RCC 7860 (cell line): ENCODE results near the gene TNIP1.
A peak's percentile ranks its signal among the peaks of the same experiment; 100 is the strongest.

Experiments
- DNase-seq: peaks from one replicate; pipeline ENCODE4 v3.0.0-alpha.2; 2015; ENCODE audit warnings: low spot score
- FAIRE-seq: peaks from 2 replicates; lab custom pipeline; 2012; peaks lifted over from hg19 to GRCh38; lab: Jason Lieb, UNC

Gene TNIP1

GRCh38 chr5:151106043-151106442 is 25.2 kb upstream of the TNIP1 start:
- no peak for FAIRE-seq
- DNase-seq: no peak

DNA sequence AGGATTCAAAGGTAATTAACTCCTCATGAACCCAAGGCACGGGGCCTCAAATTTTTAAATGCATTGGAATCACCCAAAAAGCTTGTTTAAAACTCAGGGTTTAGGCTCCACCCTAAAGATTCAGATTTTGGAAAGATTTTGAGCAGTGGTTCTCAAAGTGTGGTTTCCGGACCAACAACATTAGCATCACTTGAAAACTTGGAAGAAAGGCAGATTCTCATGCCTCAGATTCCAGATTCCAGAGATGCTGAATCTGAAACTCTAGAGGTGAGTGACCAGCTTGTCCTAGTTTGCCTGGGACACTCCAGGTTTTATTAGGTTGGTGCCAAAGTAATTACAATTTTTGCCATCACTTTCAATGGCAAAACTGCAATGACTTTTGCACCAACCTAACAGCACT is 24.7 kb upstream of the TNIP1 start:
- FAIRE-seq: no peak
- no peak for DNase-seq

- no peak for FAIRE-seq
Measured at GRCh38 chr5:151104795-151105194, 24.0 kb upstream of the TNIP1 start.

DNA sequence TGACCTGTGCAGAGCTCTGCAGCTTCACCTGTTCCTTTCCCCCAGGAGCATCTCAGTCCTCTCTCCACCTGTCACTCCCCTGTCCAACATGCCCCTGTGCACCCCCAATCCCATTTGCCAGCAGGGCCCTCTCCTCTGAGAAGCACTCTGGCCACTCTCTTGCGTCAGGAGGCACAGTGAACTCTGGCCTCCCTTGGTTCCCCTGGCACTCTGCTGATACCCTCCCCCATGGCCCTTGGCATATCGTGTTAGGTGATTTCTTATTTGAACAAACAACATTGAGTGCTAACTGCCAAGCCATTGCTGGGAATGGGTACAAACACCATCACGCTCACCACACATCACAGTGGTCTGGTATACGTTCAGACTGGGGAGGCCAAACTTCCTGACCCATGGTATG is 20.9 kb upstream of the TNIP1 start:
- DNase-seq (no peak), FAIRE-seq (no peak)

More at GRCh38 chr5:151104795-151105194, 24.0 kb upstream of the TNIP1 start:
- DNase-seq: no peak

DNA sequence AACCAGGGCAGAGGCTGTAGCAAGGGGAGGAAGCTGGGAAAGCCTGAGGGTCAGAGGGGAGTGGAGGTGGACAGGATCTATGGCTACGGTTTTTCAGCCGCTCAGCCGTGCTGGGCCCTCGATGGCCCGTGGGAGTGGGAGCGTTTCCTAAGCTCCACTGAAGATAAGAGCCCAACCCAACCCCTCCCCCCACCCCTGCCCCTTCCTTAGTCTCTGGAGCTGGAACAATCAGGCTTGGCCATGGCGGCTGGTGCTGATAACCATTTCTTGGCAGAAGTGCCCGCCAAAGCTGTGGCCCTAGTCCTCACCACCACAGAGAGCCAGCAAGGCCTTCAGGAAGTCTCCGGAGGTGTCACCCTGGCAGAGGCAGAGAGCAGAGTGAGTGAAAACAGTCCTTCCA is 20.3 kb upstream of the TNIP1 start:
- no peak for FAIRE-seq

DNA sequence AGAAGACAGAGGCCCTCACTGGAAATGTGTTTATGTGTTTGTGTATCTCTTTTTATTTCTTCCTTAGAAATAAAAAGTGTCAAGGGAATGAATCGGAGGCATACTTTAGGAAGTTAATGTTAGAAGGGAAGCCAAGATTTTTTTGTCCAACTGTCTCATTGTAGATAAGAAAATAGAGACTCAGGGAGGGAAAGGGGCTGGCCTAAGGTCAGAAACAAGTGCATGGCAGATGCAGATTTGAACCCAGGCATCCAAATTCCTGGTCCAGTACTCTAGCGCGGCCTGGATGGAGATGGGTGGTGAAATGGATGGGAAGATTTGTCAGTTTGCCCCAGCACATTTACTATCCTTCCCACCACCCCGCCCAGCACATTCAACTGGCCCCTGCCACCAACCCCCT is 19.8 kb upstream of the TNIP1 start:
- FAIRE-seq: no peak
- DNase-seq: no peak

More for the DNA sequence above, 20.3 kb upstream of the TNIP1 start:
- DNase-seq: no peak

DNA sequence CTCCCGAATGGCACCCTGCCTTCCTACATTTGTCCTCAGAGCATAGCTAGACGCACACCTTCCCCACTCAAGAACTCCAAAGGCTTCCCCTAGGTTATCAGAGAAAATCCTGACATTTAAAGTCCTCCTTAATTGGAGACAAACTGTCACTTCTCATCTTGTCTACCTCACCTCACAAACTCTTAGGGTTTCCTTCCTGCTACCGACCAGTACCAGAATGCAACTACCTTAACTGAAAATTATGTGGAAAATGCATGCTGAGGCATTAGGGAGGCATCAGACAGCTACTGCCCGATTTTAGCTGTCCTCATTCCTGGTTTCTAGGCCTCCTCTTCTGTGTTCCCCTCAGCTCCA is 17.9 kb upstream of the TNIP1 start:
- no peak for FAIRE-seq
- no peak for DNase-seq

- FAIRE-seq: no peak
Measured at GRCh38 chr5:151097820-151098767, 17.3 kb upstream of the TNIP1 start.

GRCh38 chr5:151097061-151097460 is 16.2 kb upstream of the TNIP1 start:
- FAIRE-seq: no peak

More at GRCh38 chr5:151097820-151098767, 17.3 kb upstream of the TNIP1 start:
- no peak for DNase-seq

DNA sequence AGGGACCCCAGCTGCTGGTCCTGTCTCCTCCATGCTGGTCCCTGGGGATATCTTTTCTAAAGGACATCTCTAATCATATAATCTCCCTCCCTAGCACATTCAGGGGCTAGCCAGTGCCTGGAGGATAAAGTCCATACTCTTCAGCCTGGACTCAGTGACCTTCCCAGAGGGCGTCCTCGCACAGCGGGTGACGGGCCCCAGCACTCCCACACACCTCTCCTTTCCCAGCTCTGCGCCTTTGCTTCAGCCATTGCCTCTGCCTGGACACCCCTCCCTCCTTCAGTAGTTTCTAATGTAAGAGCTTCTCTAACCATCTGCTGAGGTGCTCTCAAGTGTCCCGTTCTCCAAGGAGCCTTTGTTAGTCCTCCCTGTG is 15.2 kb upstream of the TNIP1 start:
- no peak for FAIRE-seq

More at GRCh38 chr5:151097061-151097460, 16.2 kb upstream of the TNIP1 start:
- DNase-seq: no peak

GRCh38 chr5:151095341-151096000 is 14.6 kb upstream of the TNIP1 start:
- peak; percentile 58 for DNase-seq
- FAIRE-seq: no peak

More for the DNA sequence above, 15.2 kb upstream of the TNIP1 start:
- DNase-seq: no peak

DNA sequence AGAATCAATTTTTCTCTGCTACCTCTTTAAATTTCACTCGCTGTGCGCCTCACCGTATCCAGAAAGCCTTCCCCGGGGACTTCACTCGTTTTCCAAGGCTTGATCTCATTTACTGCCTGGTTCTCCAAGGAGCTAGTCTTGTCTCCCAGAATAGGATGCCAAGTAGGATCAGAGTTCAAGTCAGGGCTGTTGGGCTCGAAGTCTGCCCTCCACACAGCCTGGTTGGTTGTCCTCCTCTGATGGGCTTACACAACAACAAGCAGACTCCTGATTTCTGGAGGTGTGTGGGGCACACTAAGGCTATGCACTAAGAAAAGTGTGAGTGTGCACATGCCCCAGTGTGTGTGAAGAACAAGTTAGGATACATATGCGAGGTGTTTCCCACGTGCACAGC is 14.0 kb upstream of the TNIP1 start:
- FAIRE-seq (no peak), DNase-seq (no peak)

DNA sequence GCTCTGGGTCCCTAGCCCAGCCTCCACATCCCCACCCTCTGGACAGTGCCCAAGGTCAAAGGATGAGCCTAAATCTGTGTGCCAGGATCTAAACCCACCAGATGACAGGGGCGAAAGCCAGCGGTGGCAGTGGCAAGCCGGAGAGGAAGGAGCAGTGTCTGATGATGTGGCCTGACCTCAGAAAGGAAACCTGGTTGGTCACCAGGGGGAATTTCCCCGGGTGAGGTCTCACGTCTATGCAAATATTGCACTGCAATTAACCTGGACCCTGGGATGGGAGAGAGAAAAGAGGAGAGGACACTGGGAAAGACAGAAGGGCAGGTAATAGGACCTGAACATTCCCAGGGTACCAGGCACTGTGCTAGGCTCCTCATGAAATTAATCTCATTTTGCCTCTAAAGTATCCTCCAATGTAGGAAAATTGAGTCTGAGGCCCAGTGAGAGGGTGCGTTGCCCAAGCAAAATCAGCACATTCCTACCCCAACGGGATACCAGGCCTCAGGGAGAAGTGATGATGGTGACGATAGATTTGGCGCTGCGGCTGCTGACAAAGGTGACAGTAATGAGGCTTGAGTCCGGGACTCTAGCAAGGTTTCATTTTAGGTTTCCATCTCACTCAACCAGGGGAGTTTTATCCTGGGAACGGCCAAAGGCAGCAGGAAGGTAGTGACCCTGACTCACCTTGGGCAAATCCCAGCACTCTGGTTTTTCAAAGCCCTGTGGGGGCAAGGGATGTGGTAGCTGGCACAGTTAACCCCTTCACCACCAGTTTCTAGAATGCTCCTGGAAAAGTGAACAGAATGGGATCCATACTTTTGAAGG is 13.4 kb upstream of the TNIP1 start:
- DNase-seq (peak; percentile 86), FAIRE-seq (peak; percentile 79)

GRCh38 chr5:151093476-151093889 is 12.6 kb upstream of the TNIP1 start:
- peak; percentile 90 for FAIRE-seq
- peak; percentile 95 for DNase-seq

DNA sequence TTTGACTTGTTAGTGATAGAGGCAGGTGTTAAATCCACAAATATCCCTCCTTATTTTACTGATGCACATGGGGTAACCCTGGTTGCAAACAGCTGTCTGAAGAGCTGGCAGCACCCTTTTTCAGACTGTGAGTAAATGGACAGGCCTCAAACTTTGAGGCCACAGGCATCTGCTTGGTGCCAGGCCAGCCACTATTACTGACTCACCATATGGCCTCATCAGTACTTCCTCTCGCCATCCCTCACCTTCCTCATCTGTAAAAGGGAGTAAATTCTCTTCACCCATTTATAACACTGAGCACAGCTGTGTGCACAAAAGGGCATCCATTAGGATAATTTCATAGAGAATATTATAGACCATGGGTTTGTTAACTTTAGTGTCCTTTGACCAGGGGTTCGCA is 11.9 kb upstream of the TNIP1 start:
- FAIRE-seq (peak; percentile 86), DNase-seq (peak; percentile 92)

DNA sequence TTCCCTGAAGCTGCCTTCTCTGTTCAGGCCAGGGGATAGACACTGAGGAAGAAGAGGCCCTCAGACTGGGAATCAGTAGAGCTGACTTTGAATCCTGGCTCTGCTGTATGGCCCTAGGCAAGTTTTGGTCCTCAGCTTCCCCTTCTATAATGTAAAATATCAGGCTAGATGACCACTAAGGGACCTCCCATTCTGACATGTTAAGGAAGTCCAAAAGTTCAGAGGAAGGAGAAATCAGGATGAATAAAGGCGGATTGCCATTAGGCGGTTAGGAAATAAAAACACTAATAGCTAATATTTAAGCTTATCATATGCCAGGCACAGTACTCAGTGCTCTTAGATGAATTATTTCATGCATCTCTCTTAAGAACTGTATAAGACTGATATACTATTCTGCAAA is 8.9 kb upstream of the TNIP1 start:
- FAIRE-seq: no peak
- DNase-seq: no peak

GRCh38 chr5:151088986-151089385 is 8.2 kb upstream of the TNIP1 start:
- DNase-seq: no peak

GRCh38 chr5:151087486-151087885 is 6.7 kb upstream of the TNIP1 start:
- DNase-seq (peak; percentile 62), FAIRE-seq (peak; percentile 41)

More at GRCh38 chr5:151088986-151089385, 8.2 kb upstream of the TNIP1 start:
- no peak for FAIRE-seq

- FAIRE-seq: no peak
- peak; percentile 61 for DNase-seq
Measured at GRCh38 chr5:151086905-151087360, 6.1 kb upstream of the TNIP1 start.

DNA sequence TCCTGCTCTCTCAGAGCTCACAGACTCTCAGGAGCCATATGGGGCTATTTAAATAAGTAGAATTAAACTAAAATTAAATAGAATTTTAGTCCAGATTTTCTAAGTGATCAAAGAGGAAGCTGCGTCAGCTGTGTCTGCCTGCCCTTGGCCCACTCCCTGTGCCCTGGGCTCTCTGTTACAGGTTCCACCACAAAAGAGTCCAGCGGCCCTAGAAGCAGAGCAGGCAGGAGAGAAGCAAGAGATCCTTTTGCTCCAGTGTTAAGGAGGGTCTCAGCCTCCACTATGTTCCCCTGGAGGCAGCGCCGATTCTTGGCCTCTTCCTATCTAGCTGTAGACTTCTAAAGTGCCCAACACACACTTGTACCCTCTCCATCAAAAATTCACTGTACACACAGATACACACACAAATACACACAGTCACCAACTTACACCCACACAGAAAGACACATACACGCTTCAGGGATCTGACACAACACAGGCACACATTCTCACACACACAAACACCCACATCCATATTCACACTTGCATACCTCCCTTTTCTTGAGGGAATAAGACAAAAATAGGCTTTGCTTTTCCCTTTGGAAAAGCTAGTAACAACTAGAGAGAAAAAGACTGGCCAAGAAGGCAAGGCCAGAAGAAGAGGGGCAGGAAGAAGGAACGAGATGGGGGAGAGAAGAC is 5.5 kb upstream of the TNIP1 start:
- no peak for DNase-seq
- no peak for FAIRE-seq
